ENCODE data around the gene NFATC1.

NFATC1 gene

GRCh38 chr18:79534356-79534755 is 138.6 kb downstream of the NFATC1 start:
- DNase-seq (ENCODE audit: low read depth in 3 of 3): no peak

- no peak for DNase-seq (ENCODE audit: low read depth in 3 of 3)
Measured at GRCh38 chr18:79537758-79538157, 142.0 kb downstream of the NFATC1 start.

- no peak for DNase-seq (ENCODE audit: low read depth in 3 of 3)
Measured at GRCh38 chr18:79538635-79539034, 142.9 kb downstream of the NFATC1 start.

GRCh38 chr18:79540161-79540903 is 144.6 kb downstream of the NFATC1 start:
- no peak for DNase-seq (ENCODE audit: low read depth in 3 of 3)

GRCh38 chr18:79540904-79541282 is 145.2 kb downstream of the NFATC1 start:
- no peak for DNase-seq (ENCODE audit: low read depth in 3 of 3)

GRCh38 chr18:79542213-79542612 is 146.5 kb downstream of the NFATC1 start:
- DNase-seq (ENCODE audit: low read depth in 3 of 3): no peak

- no peak for DNase-seq (ENCODE audit: low read depth in 3 of 3)
Measured at GRCh38 chr18:79542876-79543750, 147.4 kb downstream of the NFATC1 start.

GRCh38 chr18:79543861-79544385 is 148.2 kb downstream of the NFATC1 start:
- DNase-seq (ENCODE audit: low read depth in 3 of 3): no peak

- DNase-seq (ENCODE audit: low read depth in 3 of 3): no peak
Measured at GRCh38 chr18:79544386-79544963, 148.7 kb downstream of the NFATC1 start.

GRCh38 chr18:79545255-79545654 is 149.5 kb downstream of the NFATC1 start:
- DNase-seq (ENCODE audit: low read depth in 3 of 3): no peak

GRCh38 chr18:79545736-79546171 is 150.0 kb downstream of the NFATC1 start:
- DNase-seq (ENCODE audit: low read depth in 3 of 3): no peak

GRCh38 chr18:79546781-79547272 is 151.1 kb downstream of the NFATC1 start:
- DNase-seq (ENCODE audit: low read depth in 3 of 3): no peak

- no peak for DNase-seq (ENCODE audit: low read depth in 3 of 3)
Measured at GRCh38 chr18:79547413-79548076, 151.8 kb downstream of the NFATC1 start.

- no peak for DNase-seq (ENCODE audit: low read depth in 3 of 3)
Measured at GRCh38 chr18:79548077-79548450, 152.3 kb downstream of the NFATC1 start.

GRCh38 chr18:79548621-79548985 is 152.9 kb downstream of the NFATC1 start:
- DNase-seq (ENCODE audit: low read depth in 3 of 3): no peak

GRCh38 chr18:79548986-79549637 is 153.4 kb downstream of the NFATC1 start:
- DNase-seq (ENCODE audit: low read depth in 3 of 3): no peak

GRCh38 chr18:79549638-79550000 is 153.9 kb downstream of the NFATC1 start:
- no peak for DNase-seq (ENCODE audit: low read depth in 3 of 3)

- DNase-seq (ENCODE audit: low read depth in 3 of 3): no peak
Measured at GRCh38 chr18:79552140-79552631, 156.5 kb downstream of the NFATC1 start.

GRCh38 chr18:79552696-79553095 is 157.0 kb downstream of the NFATC1 start:
- DNase-seq (ENCODE audit: low read depth in 3 of 3): no peak

- no peak for DNase-seq (ENCODE audit: low read depth in 3 of 3)
Measured at GRCh38 chr18:79553154-79553553, 157.4 kb downstream of the NFATC1 start.

- DNase-seq (ENCODE audit: low read depth in 3 of 3): no peak
Measured at GRCh38 chr18:79553696-79554095, 158.0 kb downstream of the NFATC1 start.

Data from stimulated activated CD4-positive, alpha-beta T cell treated with anti-CD3 and anti-CD28 coated beads, TNF-alpha, amount 100 ng/mL, for 48 hours (primary cell).